ENCODE measurements around the gene GRIK5.

The GRIK5 gene

DNA sequence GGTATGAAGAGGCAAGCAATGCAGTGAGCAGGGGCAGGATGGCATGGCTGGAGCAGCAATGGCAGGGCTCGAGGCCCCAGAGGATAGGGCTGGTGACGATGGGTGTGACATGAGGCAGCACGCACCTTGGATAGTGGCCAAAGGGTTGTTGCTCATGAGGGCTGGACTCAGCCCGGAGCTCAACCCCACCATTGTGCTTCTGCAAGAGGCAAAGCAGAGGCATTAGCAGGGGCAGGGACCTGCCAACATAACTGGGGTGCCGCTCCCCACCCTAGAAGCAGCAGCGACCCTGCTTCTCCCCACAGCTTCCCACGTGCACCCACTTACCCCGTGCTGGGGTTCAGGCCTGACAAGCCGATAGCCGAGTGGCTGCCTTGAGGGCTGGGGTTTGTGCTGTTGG is 21.7 kb upstream of the GRIK5 start:
- no peak overlapping the region for H2BK15ac ChIP-seq (ENCODE audit: low read depth, poor library complexity, severe bottlenecking)
- H3K9me3 ChIP-seq (ENCODE audit: control insufficient read depth, low read length): no peaks in the 10 kb centered on the region
- no peak overlapping the region for H2AFZ ChIP-seq (ENCODE audit: low read depth, low read length)
- H3K4ac ChIP-seq (ENCODE audit: low read depth in 1 of 2, low read length in 2 of 2): no peak overlapping the region
- peaks cover 35 to 38% of the 10 kb centered on the region in 2 experiments for H3K36me3 ChIP-seq (ENCODE audit: control insufficient read depth in 1 of 2, insufficient read depth in 2 of 2, low read depth in 1 of 2, low read length in 2 of 2)
- H3K18ac ChIP-seq (ENCODE audit: low read depth in 1 of 2, low read length in 2 of 2): peak overlapping the region in 1 of 2 experiments; percentile 1
- no peak overlapping the region for H3K4me2 ChIP-seq (ENCODE audit: low read length, poor library complexity, severe bottlenecking)
- no peak for DNase-seq
- H2BK12ac ChIP-seq (ENCODE audit: low read length in 2 of 2): no peak overlapping the region
- H3K4me3 ChIP-seq (ENCODE audit: insufficient read depth in 1 of 2, low read depth in 1 of 2, low read length in 2 of 2): no peak overlapping the region
- H2BK120ac ChIP-seq (ENCODE audit: low read depth, low read length): no peak overlapping the region
- no peak overlapping the region for H3K23ac ChIP-seq (ENCODE audit: low read length in 2 of 2)
- peak overlapping the region; percentile 25 for H4K91ac ChIP-seq (ENCODE audit: low read length)
- peaks cover 27% of the 10 kb centered on the region for H3K4me1 ChIP-seq (ENCODE audit: control insufficient read depth, insufficient read depth, low read depth, low read length)
- H3K27ac ChIP-seq (ENCODE audit: low read length, poor library complexity, severe bottlenecking): no peak overlapping the region
- H3K27me3 ChIP-seq (ENCODE audit: control insufficient read depth in 1 of 2, insufficient read depth in 1 of 2, low read length in 2 of 2): no peaks in the 10 kb centered on the region
- no peak overlapping the region for H4K8ac ChIP-seq (ENCODE audit: low read length)
- no peak overlapping the region for H2BK5ac ChIP-seq (ENCODE audit: low read depth, low read length, poor library complexity, severe bottlenecking)
- H3K14ac ChIP-seq (ENCODE audit: low read length in 2 of 2): no peak overlapping the region
- no peak overlapping the region for H2AK5ac ChIP-seq (ENCODE audit: low read length, severe bottlenecking)
- WGBS: 94% methylated on average over 10 of the region's 10 CpGs
- H3K9ac ChIP-seq (ENCODE audit: low read length): no peak overlapping the region
- peaks cover 2% of the 10 kb centered on the region for H3K79me1 ChIP-seq (replicated peaks; ENCODE audit: low read length, poor library complexity, severe bottlenecking)

DNA sequence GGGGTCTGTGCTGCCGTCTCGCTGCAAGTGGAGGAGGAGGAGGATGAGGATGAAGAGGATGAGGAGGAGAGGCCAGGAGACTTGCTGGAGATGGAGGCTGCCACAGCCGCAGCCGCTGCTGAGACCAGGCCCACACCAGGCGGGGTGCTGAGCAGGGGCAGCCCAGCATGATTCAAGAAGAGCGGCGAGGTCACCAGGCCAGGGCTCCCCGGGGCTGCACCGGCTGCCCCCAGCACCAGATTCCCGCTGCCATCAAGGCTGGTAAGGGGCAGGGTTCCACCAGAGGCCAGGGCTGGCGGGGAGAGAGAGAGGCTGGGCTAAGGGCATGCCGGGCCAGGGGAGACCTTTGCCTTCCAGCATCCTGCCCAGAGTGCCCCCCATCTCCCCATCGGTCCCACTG is 21.3 kb upstream of the GRIK5 start:
- no peak overlapping the region for H3K27ac ChIP-seq (ENCODE audit: low read length, poor library complexity, severe bottlenecking)
- no peaks in the 10 kb centered on the region for H3K9me3 ChIP-seq (ENCODE audit: control insufficient read depth, low read length)
- H2BK120ac ChIP-seq (ENCODE audit: low read depth, low read length): no peak overlapping the region
- H3K79me1 ChIP-seq (replicated peaks; ENCODE audit: low read length, poor library complexity, severe bottlenecking): peaks cover 2% of the 10 kb centered on the region
- no peak overlapping the region for H3K4ac ChIP-seq (ENCODE audit: low read depth in 1 of 2, low read length in 2 of 2)
- H3K4me1 ChIP-seq (ENCODE audit: control insufficient read depth, insufficient read depth, low read depth, low read length): peaks cover 29% of the 10 kb centered on the region
- no peak overlapping the region for H3K4me3 ChIP-seq (ENCODE audit: insufficient read depth in 1 of 2, low read depth in 1 of 2, low read length in 2 of 2)
- no peak overlapping the region for H2AFZ ChIP-seq (ENCODE audit: low read depth, low read length)
- H3K23ac ChIP-seq (ENCODE audit: low read length in 2 of 2): no peak overlapping the region
- H3K4me2 ChIP-seq (ENCODE audit: low read length, poor library complexity, severe bottlenecking): no peak overlapping the region
- H3K27me3 ChIP-seq (ENCODE audit: control insufficient read depth in 1 of 2, insufficient read depth in 1 of 2, low read length in 2 of 2): no peaks in the 10 kb centered on the region
- no peak overlapping the region for H3K9ac ChIP-seq (ENCODE audit: low read length)
- no peak overlapping the region for H3K18ac ChIP-seq (ENCODE audit: low read depth in 1 of 2, low read length in 2 of 2)
- no peak overlapping the region for H2AK5ac ChIP-seq (ENCODE audit: low read length, severe bottlenecking)
- peaks cover 32 to 34% of the 10 kb centered on the region in 2 experiments for H3K36me3 ChIP-seq (ENCODE audit: control insufficient read depth in 1 of 2, insufficient read depth in 2 of 2, low read depth in 1 of 2, low read length in 2 of 2)
- H2BK15ac ChIP-seq (ENCODE audit: low read depth, poor library complexity, severe bottlenecking): no peak overlapping the region
- no peak overlapping the region for H2BK12ac ChIP-seq (ENCODE audit: low read length in 2 of 2)
- H4K8ac ChIP-seq (ENCODE audit: low read length): no peak overlapping the region
- 96% methylated on average over 10 of the region's 13 CpGs for WGBS
- no peak overlapping the region for H3K14ac ChIP-seq (ENCODE audit: low read length in 2 of 2)
- H4K91ac ChIP-seq (ENCODE audit: low read length): peak overlapping the region; percentile 25
- no peak for DNase-seq
- H2BK5ac ChIP-seq (ENCODE audit: low read depth, low read length, poor library complexity, severe bottlenecking): no peak overlapping the region

DNA sequence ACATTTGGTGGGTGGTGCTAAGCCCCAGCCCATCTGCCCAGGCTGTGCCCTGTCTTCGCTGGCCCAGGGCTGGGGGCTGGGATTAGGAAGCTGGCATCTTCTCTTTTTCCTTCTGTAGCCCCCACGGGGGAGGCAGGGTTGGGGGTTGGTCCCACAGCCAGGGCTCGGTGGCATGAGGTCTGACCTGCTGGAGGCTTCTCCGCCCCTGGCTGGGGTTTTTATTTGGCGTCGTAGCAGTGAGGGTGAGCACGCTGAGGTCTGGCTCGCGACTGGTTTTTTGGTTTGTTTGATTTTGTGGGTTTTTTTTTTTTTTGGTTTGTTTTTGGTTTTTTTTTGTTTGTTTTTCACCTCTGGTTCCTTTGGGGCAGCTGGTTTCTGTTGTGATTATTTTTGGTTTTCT is 20.7 kb upstream of the GRIK5 start:
- no peak overlapping the region for H2BK120ac ChIP-seq (ENCODE audit: low read depth, low read length)
- no peak overlapping the region for H3K18ac ChIP-seq (ENCODE audit: low read depth in 1 of 2, low read length in 2 of 2)
- H3K27me3 ChIP-seq (ENCODE audit: control insufficient read depth in 1 of 2, insufficient read depth in 1 of 2, low read length in 2 of 2): no peaks in the 10 kb centered on the region
- peaks cover 26 to 32% of the 10 kb centered on the region in 2 experiments for H3K36me3 ChIP-seq (ENCODE audit: control insufficient read depth in 1 of 2, insufficient read depth in 2 of 2, low read depth in 1 of 2, low read length in 2 of 2)
- peaks cover 27% of the 10 kb centered on the region for H3K4me1 ChIP-seq (ENCODE audit: control insufficient read depth, insufficient read depth, low read depth, low read length)
- WGBS: 82% methylated on average over 9 of the region's 9 CpGs
- no peak overlapping the region for H4K91ac ChIP-seq (ENCODE audit: low read length)
- H3K79me1 ChIP-seq (replicated peaks; ENCODE audit: low read length, poor library complexity, severe bottlenecking): peaks cover 2% of the 10 kb centered on the region
- no peak overlapping the region for H3K4me2 ChIP-seq (ENCODE audit: low read length, poor library complexity, severe bottlenecking)
- H2BK12ac ChIP-seq (ENCODE audit: low read length in 2 of 2): no peak overlapping the region
- H2AK5ac ChIP-seq (ENCODE audit: low read length, severe bottlenecking): no peak overlapping the region
- H2AFZ ChIP-seq (ENCODE audit: low read depth, low read length): no peak overlapping the region
- no peak for DNase-seq
- H3K23ac ChIP-seq (ENCODE audit: low read length in 2 of 2): no peak overlapping the region
- no peak overlapping the region for H4K8ac ChIP-seq (ENCODE audit: low read length)
- no peak overlapping the region for H3K14ac ChIP-seq (ENCODE audit: low read length in 2 of 2)
- no peak overlapping the region for H3K4ac ChIP-seq (ENCODE audit: low read depth in 1 of 2, low read length in 2 of 2)
- no peak overlapping the region for H3K27ac ChIP-seq (ENCODE audit: low read length, poor library complexity, severe bottlenecking)
- no peak overlapping the region for H3K9ac ChIP-seq (ENCODE audit: low read length)
- H2BK15ac ChIP-seq (ENCODE audit: low read depth, poor library complexity, severe bottlenecking): no peak overlapping the region
- H2BK5ac ChIP-seq (ENCODE audit: low read depth, low read length, poor library complexity, severe bottlenecking): no peak overlapping the region
- no peak overlapping the region for H3K4me3 ChIP-seq (ENCODE audit: insufficient read depth in 1 of 2, low read depth in 1 of 2, low read length in 2 of 2)
- H3K9me3 ChIP-seq (ENCODE audit: control insufficient read depth, low read length): no peaks in the 10 kb centered on the region

DNA sequence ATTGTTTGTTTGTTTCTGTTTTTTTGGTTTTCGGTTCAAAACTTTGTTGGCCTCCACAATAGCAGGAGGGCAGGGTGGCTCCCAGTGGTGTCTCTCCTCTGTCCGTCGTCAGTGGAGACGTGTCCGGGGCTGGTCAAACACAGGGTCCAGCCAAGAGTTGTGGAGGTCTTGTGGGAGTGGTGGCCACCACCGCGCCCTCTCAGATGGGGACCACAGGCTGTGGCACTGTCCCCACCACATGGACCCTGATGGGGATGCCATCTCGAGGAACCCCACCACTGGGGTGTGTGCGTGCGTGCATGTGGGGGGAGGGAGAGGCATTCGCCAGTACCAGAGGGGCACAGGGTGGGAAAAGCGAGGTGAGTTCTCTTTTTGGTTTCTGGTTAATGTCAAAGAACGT is 19.8 kb upstream of the GRIK5 start:
- WGBS: 96% methylated on average over 13 of the region's 13 CpGs
- H3K23ac ChIP-seq (ENCODE audit: low read length in 2 of 2): no peak overlapping the region
- no peak overlapping the region for H3K27ac ChIP-seq (ENCODE audit: low read length, poor library complexity, severe bottlenecking)
- no peak overlapping the region for H3K18ac ChIP-seq (ENCODE audit: low read depth in 1 of 2, low read length in 2 of 2)
- no peak overlapping the region for H3K9ac ChIP-seq (ENCODE audit: low read length)
- H3K9me3 ChIP-seq (ENCODE audit: control insufficient read depth, low read length): no peaks in the 10 kb centered on the region
- H2AK5ac ChIP-seq (ENCODE audit: low read length, severe bottlenecking): no peak overlapping the region
- no peak overlapping the region for H2BK15ac ChIP-seq (ENCODE audit: low read depth, poor library complexity, severe bottlenecking)
- no peaks in the 10 kb centered on the region for H3K27me3 ChIP-seq (ENCODE audit: control insufficient read depth in 1 of 2, insufficient read depth in 1 of 2, low read length in 2 of 2)
- H4K91ac ChIP-seq (ENCODE audit: low read length): no peak overlapping the region
- H3K4me1 ChIP-seq (ENCODE audit: control insufficient read depth, insufficient read depth, low read depth, low read length): peaks cover 27% of the 10 kb centered on the region
- H3K4me2 ChIP-seq (ENCODE audit: low read length, poor library complexity, severe bottlenecking): no peak overlapping the region
- no peak overlapping the region for H3K14ac ChIP-seq (ENCODE audit: low read length in 2 of 2)
- no peak overlapping the region for H2BK120ac ChIP-seq (ENCODE audit: low read depth, low read length)
- H2AFZ ChIP-seq (ENCODE audit: low read depth, low read length): no peak overlapping the region
- H2BK5ac ChIP-seq (ENCODE audit: low read depth, low read length, poor library complexity, severe bottlenecking): no peak overlapping the region
- H3K4me3 ChIP-seq (ENCODE audit: insufficient read depth in 1 of 2, low read depth in 1 of 2, low read length in 2 of 2): no peak overlapping the region
- H2BK12ac ChIP-seq (ENCODE audit: low read length in 2 of 2): no peak overlapping the region
- H3K4ac ChIP-seq (ENCODE audit: low read depth in 1 of 2, low read length in 2 of 2): no peak overlapping the region
- no peak for DNase-seq
- peaks cover 2% of the 10 kb centered on the region for H3K79me1 ChIP-seq (replicated peaks; ENCODE audit: low read length, poor library complexity, severe bottlenecking)
- peaks cover 17 to 24% of the 10 kb centered on the region in 2 experiments for H3K36me3 ChIP-seq (ENCODE audit: control insufficient read depth in 1 of 2, insufficient read depth in 2 of 2, low read depth in 1 of 2, low read length in 2 of 2)
- H4K8ac ChIP-seq (ENCODE audit: low read length): no peak overlapping the region

All from mesenchymal stem cell (in vitro differentiated cells and primary cell).